MCF 10A (cell line): ENCODE results near the gene C19orf25. TPM values are rescaled to one million over a fixed set of nuclear protein-coding genes. Genes with fewer than 3 reads are reported as not detected.
A peak's percentile ranks its signal among the peaks of the same experiment; 100 is the strongest.

Experiments used
- BruUV-seq: library from RNA; stranded (reverse); fragments of 400-500 nt; replicated peaks from 2 replicates; lab custom pipeline; 2021; lab: Mats Ljungman, UMichigan
- CTCF ChIA-PET: fragments of 300-600 bp; sonication (Branson Sonifier 250); formaldehyde crosslinking; extraction: SDS; loops from one replicate; lab custom pipeline; 2021; ENCODE audit warnings: antibody characterized with exemption, inconsistent platforms; lab: Yijun Ruan, JAX
- POLR2A ChIA-PET: fragments of 300-600, 350-650 bp; sonication (Branson Sonifier 250); formaldehyde crosslinking; extraction: SDS; loops from one replicate; lab custom pipeline; 2020; ENCODE audit warnings: antibody characterized with exemption, inconsistent platforms; lab: Yijun Ruan, JAX
- DNase-seq: peaks from one replicate; pipeline ENCODE4 v3.0.0-alpha.2; 2018; ENCODE audit not compliant: unreplicated experiment
- H3K27ac Mint-ChIP-seq: one replicate; pipeline ENCODE4 v1.8.0; 2022; ENCODE audit warnings: mild to moderate bottlenecking, low read depth, mixed read lengths; ENCODE audit not compliant: unreplicated experiment
- H3K27me3 Mint-ChIP-seq: one replicate; pipeline ENCODE4 v1.8.0; 2022; ENCODE audit warnings: mixed read lengths; ENCODE audit not compliant: insufficient read depth, unreplicated experiment
- H3K36me3 Mint-ChIP-seq: one replicate; pipeline ENCODE4 v1.8.0; 2022; ENCODE audit warnings: mild to moderate bottlenecking, moderate library complexity, mixed read lengths; ENCODE audit not compliant: insufficient read depth, unreplicated experiment
- H3K4me1 Mint-ChIP-seq: one replicate; pipeline ENCODE4 v1.8.0; 2022; ENCODE audit warnings: mixed read lengths; ENCODE audit not compliant: insufficient read depth, unreplicated experiment
- H3K4me3 Mint-ChIP-seq: one replicate; pipeline ENCODE4 v1.8.0; 2022; ENCODE audit warnings: mild to moderate bottlenecking, moderate library complexity, mixed read lengths; ENCODE audit not compliant: unreplicated experiment
- H3K9me3 Mint-ChIP-seq: one replicate; pipeline ENCODE4 v1.8.0; 2022; ENCODE audit warnings: mixed read lengths; ENCODE audit not compliant: unreplicated experiment
- intact Hi-C: fragments of 100-400 bp; cut with micrococcal nuclease; formaldehyde crosslinking; loops from 2 replicates; pipeline ENCODE4 v1.14.1; 2022
- total RNA-seq: library from RNA; stranded (reverse); gene quantifications from 2 replicates; pipeline ENCODE4 v1.2.3, GENCODE V29; 2022
- TF ChIP-seq, protein P1 (sequence below): fragments of 200-600 bp; IDR thresholded peaks from one replicate; pipeline ENCODE4 v1.8.0; 2022; ENCODE audit warnings: antibody characterized with exemption, mild to moderate bottlenecking; ENCODE audit not compliant: unreplicated experiment

Gene C19orf25
- total RNA-seq, 1 experiment from 2014 or later = 40.5 TPM

DNA sequence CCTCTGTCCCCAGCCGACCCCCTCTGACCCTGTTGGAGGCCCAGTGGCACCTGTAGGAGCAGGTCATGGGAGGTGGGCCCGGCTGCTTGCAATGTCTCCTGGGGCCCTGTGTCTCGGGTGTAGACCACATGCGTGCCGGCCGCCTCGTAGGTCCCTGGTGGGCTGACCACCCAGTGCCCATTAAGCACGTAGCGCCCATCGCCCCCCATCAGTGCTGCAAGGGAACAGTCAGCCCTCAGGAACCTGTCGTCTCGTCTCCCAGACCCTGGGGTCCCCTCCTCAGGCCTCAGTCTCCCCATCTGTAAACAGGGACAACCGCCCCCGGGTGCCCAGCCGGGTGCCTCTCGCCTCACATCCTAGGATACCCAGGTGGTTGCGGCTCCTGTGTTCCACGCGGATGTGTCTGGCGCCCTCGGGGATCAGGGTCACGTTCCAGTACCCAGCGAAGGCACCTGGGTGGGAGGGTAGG is 28.2 kb upstream of the C19orf25 start:
- H3K27ac Mint-ChIP-seq = peak overlapping the region; percentile 99
- no peak for DNase-seq
- H3K9me3 Mint-ChIP-seq = no peaks in the 10 kb centered on the region
- no peaks in the 10 kb centered on the region for H3K27me3 Mint-ChIP-seq
- peak overlapping the region; percentile 91 for H3K4me3 Mint-ChIP-seq
- intact Hi-C loops = no loop called here
- TF ChIP-seq, protein P1, sequence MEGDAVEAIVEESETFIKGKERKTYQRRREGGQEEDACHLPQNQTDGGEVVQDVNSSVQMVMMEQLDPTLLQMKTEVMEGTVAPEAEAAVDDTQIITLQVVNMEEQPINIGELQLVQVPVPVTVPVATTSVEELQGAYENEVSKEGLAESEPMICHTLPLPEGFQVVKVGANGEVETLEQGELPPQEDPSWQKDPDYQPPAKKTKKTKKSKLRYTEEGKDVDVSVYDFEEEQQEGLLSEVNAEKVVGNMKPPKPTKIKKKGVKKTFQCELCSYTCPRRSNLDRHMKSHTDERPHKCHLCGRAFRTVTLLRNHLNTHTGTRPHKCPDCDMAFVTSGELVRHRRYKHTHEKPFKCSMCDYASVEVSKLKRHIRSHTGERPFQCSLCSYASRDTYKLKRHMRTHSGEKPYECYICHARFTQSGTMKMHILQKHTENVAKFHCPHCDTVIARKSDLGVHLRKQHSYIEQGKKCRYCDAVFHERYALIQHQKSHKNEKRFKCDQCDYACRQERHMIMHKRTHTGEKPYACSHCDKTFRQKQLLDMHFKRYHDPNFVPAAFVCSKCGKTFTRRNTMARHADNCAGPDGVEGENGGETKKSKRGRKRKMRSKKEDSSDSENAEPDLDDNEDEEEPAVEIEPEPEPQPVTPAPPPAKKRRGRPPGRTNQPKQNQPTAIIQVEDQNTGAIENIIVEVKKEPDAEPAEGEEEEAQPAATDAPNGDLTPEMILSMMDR = no peak
- CTCF ChIA-PET = no interaction called here
- peaks cover 23% of the 10 kb centered on the region for H3K36me3 Mint-ChIP-seq
- BruUV-seq = no TSS peak
- H3K4me1 Mint-ChIP-seq = peaks cover 9% of the 10 kb centered on the region
- POLR2A ChIA-PET = no interaction called here

DNA sequence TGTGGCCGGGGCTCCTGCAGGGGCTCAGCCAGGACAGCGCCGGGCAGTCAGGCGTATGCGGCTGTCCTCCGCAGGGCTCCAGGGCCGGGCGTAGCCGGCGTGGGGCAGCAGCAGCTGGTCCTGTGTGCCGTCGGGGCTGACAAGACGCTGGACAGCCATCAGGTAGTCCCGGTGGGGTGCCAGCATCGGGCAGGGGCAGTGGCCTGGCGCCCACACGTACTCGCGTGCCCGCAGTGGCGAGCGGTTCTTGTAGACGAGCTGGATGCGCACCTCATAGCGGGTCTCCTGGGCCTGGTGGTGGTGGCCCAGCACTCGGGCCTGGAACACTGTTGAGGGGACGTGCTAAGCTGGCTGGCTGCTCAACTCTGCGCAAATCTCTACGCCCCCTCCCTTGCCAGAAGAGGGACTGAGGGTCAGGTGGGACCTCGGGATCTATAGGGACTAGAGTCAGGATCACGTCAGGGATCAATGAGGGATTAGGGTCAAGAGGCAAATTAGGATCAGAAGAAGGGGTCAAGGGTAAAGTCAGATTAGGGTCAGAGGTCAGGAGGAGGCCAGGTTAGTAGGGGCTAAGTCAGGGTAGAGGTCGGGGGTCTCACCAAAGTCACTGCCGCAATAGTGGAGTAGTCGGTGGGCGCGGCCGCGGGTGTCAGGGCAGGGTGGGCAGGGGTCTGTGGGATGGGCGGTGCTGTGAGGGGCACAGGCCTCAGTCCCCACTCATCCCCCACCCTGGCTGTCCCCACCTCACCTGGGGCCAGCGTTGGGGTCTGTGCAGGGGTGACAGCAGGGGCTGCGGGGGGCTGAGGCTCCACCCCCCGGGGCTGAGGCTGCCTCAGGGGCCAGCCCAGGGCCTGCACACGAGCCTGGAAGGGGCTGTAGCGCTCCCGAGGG is 27.2 kb upstream of the C19orf25 start:
- TF ChIP-seq, protein P1 = no peak
- Mint-ChIP-seq H3K4me1 (peaks cover 9% of the 10 kb centered on the region), H3K4me3 (no peak overlapping the region), H3K27me3 (no peaks in the 10 kb centered on the region), H3K36me3 (peaks cover 23% of the 10 kb centered on the region), H3K27ac (peak overlapping the region; percentile 55), H3K9me3 (no peaks in the 10 kb centered on the region)
- no TSS peak for BruUV-seq
- intact Hi-C loops = no loop called here
- DNase-seq = no peak
- ChIA-PET POLR2A (interaction anchor here (0.7 kb wide), 1 partner anchor 15 kb away, joined by 3 read pairs; the partner anchor contains the start of gene REEP6), CTCF (no interaction called here)

DNA sequence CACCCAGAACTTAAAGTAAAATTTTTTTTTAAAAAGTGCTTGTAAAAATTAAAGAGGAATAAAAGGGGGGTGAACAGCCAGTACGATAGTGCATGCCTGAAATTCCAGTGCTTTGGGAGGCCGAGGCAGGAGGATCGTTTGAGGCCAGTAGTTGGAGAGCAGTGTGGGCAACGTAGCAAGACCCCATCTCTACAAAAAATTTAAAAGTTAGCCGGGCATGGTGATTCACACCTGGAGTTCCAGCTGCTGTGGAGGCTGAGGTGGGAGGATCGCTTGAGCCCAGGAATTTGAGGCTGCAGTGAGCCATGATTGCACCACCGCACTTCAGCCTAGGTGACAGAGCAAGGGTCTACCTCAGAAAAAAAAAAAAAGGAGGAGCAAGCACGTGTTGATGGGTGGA is 26.0 kb upstream of the C19orf25 start:
- Mint-ChIP-seq H3K27ac (no peak overlapping the region), H3K27me3 (no peaks in the 10 kb centered on the region), H3K36me3 (peaks cover 23% of the 10 kb centered on the region), H3K4me3 (no peak overlapping the region), H3K9me3 (no peaks in the 10 kb centered on the region), H3K4me1 (peaks cover 7% of the 10 kb centered on the region)
- ChIA-PET CTCF (interaction anchor here (0.6 kb wide), 1 partner anchor 10 kb away, joined by 3 read pairs; no protein-coding TSS in a partner anchor), POLR2A (interaction anchor here (0.6 kb wide), 1 partner anchor 396 kb away, joined by 3 read pairs; no protein-coding TSS in a partner anchor)
- TF ChIP-seq, protein P1 = no peak
- BruUV-seq = no TSS peak
- DNase-seq = no peak
- intact Hi-C loops = no loop called here
